ENCODE measurements around the gene CSTF2T.
"Not testable (repeated sequence)": the region's sequence is repeated elsewhere in the genome, so short reads cannot be mapped to it uniquely, and the experiment has no call there.

CSTF2T gene

GRCh38 chr10:51698473-51699063, 827 bp downstream of the CSTF2T start:
- peak overlapping the region; percentile 95 for H3K4me3 ChIP-seq (ENCODE audit: low read depth, low read length)

GRCh38 chr10:51696251-51696650, 3.1 kb downstream of the CSTF2T start:
- H3K4me3 ChIP-seq (ENCODE audit: low read depth, low read length), result no peak overlapping the region

GRCh38 chr10:51694086-51694768, 5.2 kb downstream of the CSTF2T start:
- H3K4me3 ChIP-seq (ENCODE audit: low read depth, low read length), result no peak overlapping the region

GRCh38 chr10:51691135-51691534, 8.3 kb downstream of the CSTF2T start:
- H3K4me3 ChIP-seq (ENCODE audit: low read depth, low read length), result no peak overlapping the region

- no peak overlapping the region for H3K4me3 ChIP-seq (ENCODE audit: low read depth, low read length)
Measured at GRCh38 chr10:51689536-51689935, 9.9 kb downstream of the CSTF2T start.

GRCh38 chr10:51688826-51689225, 10.6 kb downstream of the CSTF2T start:
- not testable (repeated sequence) for H3K4me3 ChIP-seq (ENCODE audit: low read depth, low read length)

- H3K4me3 ChIP-seq (ENCODE audit: low read depth, low read length), result no peak overlapping the region
Measured at GRCh38 chr10:51687296-51687695, 12.1 kb downstream of the CSTF2T start.

GRCh38 chr10:51685768-51686167, 13.6 kb downstream of the CSTF2T start:
- no peak overlapping the region for H3K4me3 ChIP-seq (ENCODE audit: low read depth, low read length)

GRCh38 chr10:51683031-51683691, 16.2 kb downstream of the CSTF2T start:
- H3K4me3 ChIP-seq (ENCODE audit: low read depth, low read length), result no peak overlapping the region

- no peak overlapping the region for H3K4me3 ChIP-seq (ENCODE audit: low read depth, low read length)
Measured at GRCh38 chr10:51679841-51680240, 19.6 kb downstream of the CSTF2T start.

GRCh38 chr10:51675088-51675487, 24.3 kb downstream of the CSTF2T start:
- no peak overlapping the region for H3K4me3 ChIP-seq (ENCODE audit: low read depth, low read length)

GRCh38 chr10:51672039-51672535, 27.3 kb downstream of the CSTF2T start:
- no peak overlapping the region for H3K4me3 ChIP-seq (ENCODE audit: low read depth, low read length)

GRCh38 chr10:51669041-51669440, 30.4 kb downstream of the CSTF2T start:
- H3K4me3 ChIP-seq (ENCODE audit: low read depth, low read length), result no peak overlapping the region

GRCh38 chr10:51668336-51668689, 31.1 kb downstream of the CSTF2T start:
- H3K4me3 ChIP-seq (ENCODE audit: low read depth, low read length), result no peak overlapping the region

GRCh38 chr10:51667678-51668335, 31.6 kb downstream of the CSTF2T start:
- H3K4me3 ChIP-seq (ENCODE audit: low read depth, low read length), result no peak overlapping the region

- H3K4me3 ChIP-seq (ENCODE audit: low read depth, low read length), result no peak overlapping the region
Measured at GRCh38 chr10:51666456-51666855, 32.9 kb downstream of the CSTF2T start.

- no peak overlapping the region for H3K4me3 ChIP-seq (ENCODE audit: low read depth, low read length)
Measured at GRCh38 chr10:51663086-51663485, 36.3 kb downstream of the CSTF2T start.

- no peak overlapping the region for H3K4me3 ChIP-seq (ENCODE audit: low read depth, low read length)
Measured at GRCh38 chr10:51659344-51659743, 40.1 kb downstream of the CSTF2T start.

GRCh38 chr10:51658000-51658399, 41.4 kb downstream of the CSTF2T start:
- no peak overlapping the region for H3K4me3 ChIP-seq (ENCODE audit: low read depth, low read length)

- H3K4me3 ChIP-seq (ENCODE audit: low read depth, low read length), result no peak overlapping the region
Measured at GRCh38 chr10:51656503-51656902, 42.9 kb downstream of the CSTF2T start.

- no peak overlapping the region for H3K4me3 ChIP-seq (ENCODE audit: low read depth, low read length)
Measured at GRCh38 chr10:51654918-51655317, 44.5 kb downstream of the CSTF2T start.

- H3K4me3 ChIP-seq (ENCODE audit: low read depth, low read length), result no peak overlapping the region
Measured at GRCh38 chr10:51653025-51653424, 46.4 kb downstream of the CSTF2T start.
